Measurements from ENCODE around the gene CXCL12.

The CXCL12 gene

GRCh38 chr10:44385696-44386441 lies 972 bp upstream of the CXCL12 start:
- no peak for DNase-seq (ENCODE audit: low read depth in 2 of 2, low spot score in 1 of 2)

- DNase-seq (ENCODE audit: low read depth in 2 of 2, low spot score in 1 of 2): no peak
Observed at GRCh38 chr10:44384601-44385025, 284 bp downstream of the CXCL12 start.

- no peak for DNase-seq (ENCODE audit: low read depth in 2 of 2, low spot score in 1 of 2)
Observed at GRCh38 chr10:44383749-44384600, 922 bp downstream of the CXCL12 start.

DNA sequence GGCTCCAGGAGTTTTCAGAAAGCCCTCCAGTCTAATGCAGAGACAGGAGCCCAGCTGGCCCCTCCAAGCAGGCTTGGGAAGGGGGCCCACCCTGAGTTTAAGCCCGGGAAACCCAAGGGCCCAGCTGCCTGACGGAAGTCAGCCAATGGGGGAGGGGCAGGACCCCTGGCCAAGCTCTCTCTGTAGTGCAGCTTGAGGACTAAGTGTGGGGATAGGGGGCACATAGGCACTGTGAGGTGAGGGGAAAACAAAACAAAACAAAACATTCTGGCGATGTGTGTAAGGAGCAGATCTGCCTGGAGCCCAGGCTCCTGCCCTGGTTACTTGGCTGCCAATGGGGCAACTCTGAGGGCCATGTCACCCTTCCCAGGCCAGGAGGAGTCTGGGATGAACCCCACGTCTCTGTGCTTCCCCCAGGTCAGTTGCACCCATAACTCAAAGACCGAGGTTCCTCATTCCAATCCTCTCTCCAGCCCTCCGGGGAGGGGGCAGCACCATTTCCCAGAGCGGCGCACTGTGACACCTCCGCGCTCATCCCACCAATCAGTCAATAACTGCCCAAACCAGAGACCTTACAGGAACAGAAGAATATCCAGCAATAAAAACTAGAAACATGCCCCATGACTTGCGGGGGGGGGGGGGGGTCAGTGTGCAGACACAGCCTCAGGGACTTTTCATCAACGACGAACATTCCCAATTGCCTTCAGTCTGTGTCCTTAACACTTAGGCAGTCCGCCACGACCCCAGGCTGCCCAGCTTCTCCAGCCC lies 1.7 kb downstream of the CXCL12 start:
- no peak for DNase-seq (ENCODE audit: low read depth in 2 of 2, low spot score in 1 of 2)

DNA sequence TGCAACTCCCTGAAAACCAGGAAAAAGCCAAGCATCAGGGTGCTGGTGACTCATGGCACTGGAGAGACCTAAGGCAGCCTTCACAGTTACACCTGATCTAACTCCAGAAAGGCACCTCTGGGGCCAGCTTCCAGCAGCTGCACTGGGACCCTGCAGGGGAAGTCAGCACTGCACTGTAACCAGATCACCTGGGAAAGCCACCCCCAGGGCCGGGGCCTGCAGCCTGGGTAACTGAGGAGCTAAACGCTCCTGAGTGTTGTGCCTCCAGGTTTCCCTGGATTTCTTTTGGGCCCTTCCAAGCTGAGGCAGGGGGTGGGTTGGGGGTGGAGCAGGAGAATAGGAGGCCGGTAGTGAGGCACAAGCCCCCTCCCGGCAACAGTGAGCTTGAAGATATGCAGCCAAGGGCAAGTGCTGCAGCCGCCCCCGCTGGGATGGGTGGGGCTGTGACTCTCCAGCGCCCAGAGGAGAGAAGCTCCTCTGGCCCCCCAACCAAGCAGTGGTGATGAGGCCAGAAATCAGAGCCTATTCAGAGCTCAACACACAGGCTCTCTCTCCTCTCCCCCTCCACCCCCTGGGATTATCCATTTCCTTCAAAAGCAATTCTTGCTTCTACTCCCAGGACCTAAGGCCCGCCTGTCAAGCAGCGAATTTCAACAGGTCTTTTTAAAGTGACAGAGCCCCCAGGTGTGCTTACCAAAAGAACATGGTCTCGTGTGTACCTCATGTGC lies 2.6 kb downstream of the CXCL12 start:
- DNase-seq (ENCODE audit: low read depth in 2 of 2, low spot score in 1 of 2): no peak

GRCh38 chr10:44380829-44381600 lies 3.9 kb downstream of the CXCL12 start:
- DNase-seq (ENCODE audit: low read depth in 2 of 2, low spot score in 1 of 2): no peak

DNA sequence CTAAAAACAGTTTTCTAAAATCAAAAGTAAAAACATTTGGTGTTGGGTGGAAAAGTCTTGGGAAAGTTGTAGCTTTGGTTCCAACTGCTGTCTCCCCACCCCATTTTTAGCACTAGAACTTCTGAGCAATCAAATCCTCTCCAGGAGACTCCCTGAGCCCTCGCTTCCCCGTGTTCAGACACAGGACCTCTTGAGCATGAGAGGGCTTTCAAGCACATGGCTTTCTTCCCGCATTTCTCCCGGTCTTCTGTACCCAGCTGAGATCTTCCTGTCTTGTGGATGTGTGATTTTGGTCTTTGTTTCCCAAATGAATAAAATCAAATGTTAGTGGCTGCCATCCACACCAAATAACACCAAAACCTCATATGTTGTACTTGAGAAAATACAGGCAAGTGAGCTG lies 5.0 kb downstream of the CXCL12 start:
- no peak for DNase-seq (ENCODE audit: low read depth in 2 of 2, low spot score in 1 of 2)

DNA sequence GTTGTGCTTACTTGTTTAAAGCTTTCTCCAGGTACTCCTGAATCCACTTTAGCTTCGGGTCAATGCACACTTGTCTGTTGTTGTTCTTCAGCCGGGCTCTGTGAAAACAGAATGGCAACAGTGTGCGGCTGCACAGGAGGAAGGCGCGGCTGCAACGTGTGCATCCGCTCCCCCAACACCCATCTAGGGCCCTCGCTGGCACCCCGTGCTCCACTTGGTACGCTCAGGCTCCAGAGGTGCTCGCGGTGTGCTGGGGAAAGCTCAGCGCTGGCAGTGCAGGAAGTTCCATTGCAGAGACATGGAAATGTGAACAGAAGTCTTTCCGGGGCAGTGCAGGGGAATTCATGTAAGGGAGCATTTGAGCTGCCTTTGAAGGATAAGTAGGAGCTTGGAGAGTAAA lies 6.3 kb downstream of the CXCL12 start:
- DNase-seq (ENCODE audit: low read depth in 2 of 2, low spot score in 1 of 2): no peak

GRCh38 chr10:44377651-44378310 lies 7.1 kb downstream of the CXCL12 start:
- DNase-seq (ENCODE audit: low read depth in 2 of 2, low spot score in 1 of 2): no peak

- DNase-seq (ENCODE audit: low read depth in 2 of 2, low spot score in 1 of 2): no peak
Observed at GRCh38 chr10:44376472-44377099, 8.3 kb downstream of the CXCL12 start.

GRCh38 chr10:44374155-44374554 lies 10.7 kb downstream of the CXCL12 start:
- DNase-seq (ENCODE audit: low read depth in 2 of 2, low spot score in 1 of 2): no peak

- no peak for DNase-seq (ENCODE audit: low read depth in 2 of 2, low spot score in 1 of 2)
Observed at GRCh38 chr10:44373341-44373995, 11.4 kb downstream of the CXCL12 start.

DNA sequence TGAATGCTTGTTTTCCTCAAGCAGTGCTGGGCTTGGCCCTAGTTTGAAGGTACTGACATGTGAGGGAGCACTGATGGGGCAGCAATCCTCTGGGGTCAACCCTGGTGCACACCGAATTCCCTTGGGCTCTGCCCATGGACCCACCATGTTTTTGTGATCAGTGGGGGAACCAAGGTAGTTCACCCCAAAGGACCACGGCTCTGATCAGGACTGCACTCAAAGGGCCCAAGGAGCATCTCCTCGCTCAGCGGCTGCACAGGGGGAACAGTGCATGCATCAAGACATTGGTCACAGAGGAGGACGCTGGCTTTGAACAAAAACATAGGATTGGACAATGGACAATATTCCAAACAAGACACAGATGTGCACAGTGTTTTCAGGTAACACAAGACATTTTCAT lies 12.7 kb downstream of the CXCL12 start:
- no peak for DNase-seq (ENCODE audit: low read depth in 2 of 2, low spot score in 1 of 2)

DNA sequence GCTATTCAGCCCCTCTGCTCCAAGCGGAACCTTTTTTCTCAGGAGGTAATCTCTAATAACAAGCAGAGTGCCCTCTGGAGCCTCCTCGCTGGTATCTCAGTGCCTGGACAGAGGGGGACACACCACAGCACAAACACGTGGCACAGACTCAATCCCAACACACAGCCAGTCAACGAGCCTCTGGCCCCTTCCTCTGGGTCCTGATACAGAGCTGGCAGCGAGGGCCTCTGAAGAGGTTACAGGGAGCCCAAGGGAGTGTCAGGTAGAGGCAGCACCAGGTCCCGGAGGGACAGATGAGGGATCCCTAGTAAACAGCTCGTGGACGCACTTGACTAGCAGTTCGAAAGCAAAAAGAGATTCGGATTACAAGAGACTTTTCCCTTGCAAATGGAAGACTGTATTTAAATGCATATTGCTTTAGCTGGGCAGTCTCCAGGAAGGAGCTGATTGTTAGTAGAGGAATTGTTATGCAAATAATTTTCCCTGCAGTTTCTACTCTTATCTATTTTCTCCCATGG lies 14.1 kb downstream of the CXCL12 start:
- DNase-seq (ENCODE audit: low read depth in 2 of 2, low spot score in 1 of 2): no peak

- DNase-seq (ENCODE audit: low read depth in 2 of 2, low spot score in 1 of 2): no peak
Observed at GRCh38 chr10:44369854-44370253, 15.0 kb downstream of the CXCL12 start.

DNA sequence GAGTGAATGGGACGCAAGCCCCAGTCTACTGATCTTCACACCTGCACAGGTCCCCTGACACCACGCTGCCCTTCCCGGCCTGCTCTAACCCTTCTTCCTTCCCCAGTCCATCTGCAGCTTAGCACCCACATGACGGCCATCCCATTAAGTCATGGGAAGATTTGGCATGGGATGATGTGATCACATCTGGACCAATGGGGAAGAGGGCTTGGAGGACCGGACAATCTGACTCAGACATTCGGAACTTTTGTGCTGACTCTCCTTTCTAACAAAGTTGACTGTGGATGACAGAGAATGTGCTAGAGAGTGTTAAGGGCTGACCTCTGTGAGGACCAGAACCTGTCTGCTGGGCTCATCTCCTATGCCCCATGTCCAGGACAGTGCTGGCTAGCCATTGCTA lies 15.6 kb downstream of the CXCL12 start:
- DNase-seq (ENCODE audit: low read depth in 2 of 2, low spot score in 1 of 2): no peak

DNA sequence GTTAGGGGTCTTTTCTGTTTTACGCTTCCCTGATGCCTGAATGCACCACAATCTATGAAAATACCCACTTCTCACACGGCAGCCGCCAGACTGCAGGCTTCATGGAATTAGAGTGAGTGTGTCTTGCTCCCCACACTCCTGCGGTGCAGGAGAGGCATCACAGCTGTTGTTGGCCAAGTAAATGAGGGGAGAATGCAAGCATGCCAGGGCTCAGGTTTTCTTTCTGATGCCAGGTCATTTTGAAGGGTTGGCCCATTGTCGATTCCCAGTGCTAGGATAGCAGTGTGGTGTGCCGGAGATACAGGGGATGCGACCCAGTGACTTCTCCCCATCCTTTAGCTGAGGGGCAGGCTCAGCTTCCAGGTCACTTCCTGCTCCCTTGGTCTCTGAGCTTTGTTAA lies 16.3 kb downstream of the CXCL12 start:
- DNase-seq (ENCODE audit: low read depth in 2 of 2, low spot score in 1 of 2): no peak

DNA sequence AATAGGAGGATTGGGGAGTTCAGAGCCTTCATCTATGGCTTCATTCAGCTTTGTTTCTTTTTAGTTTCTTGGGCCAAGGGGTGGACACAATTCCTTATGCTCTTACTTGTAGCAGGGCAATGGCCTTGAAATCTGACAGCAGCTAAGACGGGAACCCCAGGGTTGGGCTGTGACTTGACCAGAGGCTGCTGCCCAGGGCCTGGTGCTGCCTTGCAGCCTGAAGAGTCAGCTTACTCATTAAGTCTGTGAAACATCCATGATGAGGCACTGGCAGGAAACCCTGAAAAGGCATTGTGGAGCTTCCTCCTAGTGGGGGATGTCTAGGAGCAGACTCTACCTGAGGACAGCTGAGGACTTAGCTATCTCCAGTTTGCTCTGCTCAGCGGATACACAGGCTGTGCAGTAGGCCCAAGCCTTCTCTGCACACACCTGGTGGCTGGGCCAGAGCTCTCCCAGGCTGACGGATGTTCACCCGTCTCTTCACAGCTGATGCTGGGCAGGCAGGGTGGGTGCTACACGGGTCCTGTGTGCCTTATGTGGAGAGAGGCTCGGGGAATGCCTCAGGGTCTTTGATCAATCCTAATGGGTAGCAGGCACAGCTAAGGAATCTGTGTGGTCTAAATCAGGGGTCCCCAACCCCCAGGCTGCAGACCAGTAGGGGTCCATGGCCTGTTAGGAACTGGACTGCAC lies 17.8 kb downstream of the CXCL12 start:
- DNase-seq (ENCODE audit: low read depth in 2 of 2, low spot score in 1 of 2): no peak
